OCI-LY7 (cell line): ENCODE data around the gene LSAMP. TPM values are rescaled to one million over a fixed set of nuclear protein-coding genes. Genes with fewer than 3 reads are reported as not detected.

ENCODE experiments used
- BruUV-seq: library from RNA; stranded (reverse); fragments of 400-500 nt; replicated peaks from 2 replicates; lab custom pipeline; 2021; lab: Mats Ljungman, UMichigan
- CTCF ChIA-PET: fragments of 300-600 bp; sonication (Branson Sonifier 250); formaldehyde crosslinking; loops from one replicate; lab custom pipeline; 2022; ENCODE audit warnings: antibody characterized with exemption; ENCODE audit not compliant: unreplicated experiment; lab: Charles Lee
- POLR2A ChIA-PET: fragments of 300-600 bp; sonication (Branson Sonifier 250); formaldehyde crosslinking; loops from one replicate; lab custom pipeline; 2022; ENCODE audit warnings: antibody characterized with exemption; lab: Charles Lee
- DNase-seq: peaks from one replicate; pipeline ENCODE4 v3.0.0-alpha.2; 2015; ENCODE audit warnings: low spot score
- H2AFZ ChIP-seq: fragments of 200-600 bp; sonication (generic), shearing (Covaris generic); 2 replicates; pipeline ENCODE4 v1.6.1; 2014; ENCODE audit warnings: mild to moderate bottlenecking, antibody characterized with exemption, low read length, moderate library complexity
- H3K27ac ChIP-seq: fragments of 200-600 bp; sonication (generic); 2 replicates; pipeline ENCODE4 v1.5.1; 2014; ENCODE audit warnings: mixed run types, low read depth, mild to moderate bottlenecking, moderate library complexity, low read length, inconsistent platforms; ENCODE audit not compliant: poor library complexity, severe bottlenecking
- H3K36me3 ChIP-seq: fragments of 200-600 bp; sonication (generic); 2 replicates; pipeline ENCODE4 v1.6.1; 2014; ENCODE audit warnings: mild to moderate bottlenecking, antibody characterized with exemption, low read length, moderate library complexity, mixed read lengths; ENCODE audit not compliant: insufficient read depth
- H3K4me1 ChIP-seq: fragments of 200-600 bp; sonication (generic); 2 replicates; pipeline ENCODE4 v1.5.1; 2014; ENCODE audit warnings: mild to moderate bottlenecking, low read length; ENCODE audit not compliant: insufficient read depth, poor library complexity, severe bottlenecking
- H3K4me2 ChIP-seq: fragments of 200-600 bp; sonication (generic); 2 replicates; pipeline ENCODE4 v1.6.1; 2014; ENCODE audit warnings: mild to moderate bottlenecking, low read length
- H3K4me3 ChIP-seq: fragments of 200-600 bp; sonication (generic); 2 replicates; pipeline ENCODE4 v1.5.1; 2014; ENCODE audit warnings: mild to moderate bottlenecking, low read depth, low read length; ENCODE audit not compliant: poor library complexity, severe bottlenecking
- H3K79me2 ChIP-seq: fragments of 200-600 bp; sonication (generic); 2 replicates; pipeline ENCODE4 v1.6.1; 2016; ENCODE audit warnings: low read depth, mild to moderate bottlenecking, low read length, moderate library complexity, mixed read lengths; ENCODE audit not compliant: insufficient read depth
- H3K9me2 ChIP-seq: fragments of 200-600 bp; sonication (generic); 2 replicates; pipeline ENCODE4 v1.6.1; 2016; ENCODE audit warnings: mild to moderate bottlenecking, low read length, mixed read lengths; ENCODE audit not compliant: insufficient read depth
- H3K9me3 ChIP-seq: fragments of 200-600 bp; sonication (generic); 2 replicates; pipeline ENCODE4 v1.6.1; 2014; ENCODE audit warnings: mild to moderate bottlenecking, mixed run types, low read length, mixed read lengths
- H4K20me1 ChIP-seq: fragments of 200-600 bp; sonication (generic); 2 replicates; pipeline ENCODE4 v1.6.1; 2014; ENCODE audit warnings: mild to moderate bottlenecking, antibody characterized with exemption, low read length, moderate library complexity, mixed read lengths; ENCODE audit not compliant: insufficient read depth
- EZH2phosphoT487 ChIP-seq: fragments of 200-600 bp; sonication (generic); IDR thresholded peaks from 2 replicates; pipeline ENCODE4 v1.6.1; 2018; ENCODE audit warnings: low read depth, borderline replicate concordance, mild to moderate bottlenecking, mixed run types, antibody characterized with exemption, low read length, moderate library complexity, mixed read lengths
- intact Hi-C: fragments of 100-400 bp; cut with micrococcal nuclease; formaldehyde crosslinking; loops from one replicate; pipeline ENCODE4 v1.10.0; 2022; ENCODE audit not compliant: unreplicated experiment
- total RNA-seq, 2 experiments: library from RNA; depleted of rRNA in 1 of 2; stranded (reverse); fragments of >200 nt in 1 of 2; shearing (Covaris generic) in 1 of 2; gene quantifications; 2 replicates each; pipeline ENCODE4 v1.2.3, GENCODE V29; 2014 to 2022
- TF ChIP-seq, protein P1 (sequence below): fragments of 200-600 bp; sonication (generic); conservative IDR thresholded peaks from 2 replicates; pipeline ENCODE4 v1.5.1; 2014; ENCODE audit warnings: mild to moderate bottlenecking, antibody characterized with exemption, low read length, moderate library complexity, mixed read lengths

Gene LSAMP
- total RNA-seq, 2 experiments from 2014 or later: 1.4 TPM; not detected in 1

DNA sequence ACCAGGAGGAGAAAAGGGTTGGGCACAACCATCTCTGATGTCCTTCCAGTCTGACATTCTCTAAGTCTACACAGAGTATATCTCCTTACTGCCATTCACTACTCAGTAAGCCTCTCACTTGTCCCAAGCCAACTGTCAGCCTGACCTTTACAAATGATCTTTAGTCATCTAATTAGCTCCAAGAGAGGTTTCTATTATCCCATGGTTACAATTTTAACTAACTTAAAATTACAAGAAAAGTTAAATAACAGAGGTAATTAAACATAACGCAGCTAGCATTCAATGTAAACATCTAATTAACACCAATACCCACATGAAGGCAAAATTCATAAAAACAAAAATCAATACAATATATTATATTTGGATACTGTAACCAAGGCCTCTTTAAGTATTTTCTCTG, 126.9 kb downstream of the LSAMP start:
- Histone ChIP-seq H3K4me3 (no peak overlapping the region), H3K9me3 (no peaks in the 10 kb centered on the region), H2AFZ (no peak overlapping the region), H3K4me2 (no peak overlapping the region), H3K36me3 (no peaks in the 10 kb centered on the region), H3K9me2 (no peaks in the 10 kb centered on the region), H3K4me1 (no peaks in the 10 kb centered on the region), H3K27ac (no peak overlapping the region), H4K20me1 (no peaks in the 10 kb centered on the region), H3K79me2 (no peaks in the 10 kb centered on the region)
- BruUV-seq: no TSS peak
- no peak for TF ChIP-seq EZH2phosphoT487
- TF ChIP-seq, protein P1, sequence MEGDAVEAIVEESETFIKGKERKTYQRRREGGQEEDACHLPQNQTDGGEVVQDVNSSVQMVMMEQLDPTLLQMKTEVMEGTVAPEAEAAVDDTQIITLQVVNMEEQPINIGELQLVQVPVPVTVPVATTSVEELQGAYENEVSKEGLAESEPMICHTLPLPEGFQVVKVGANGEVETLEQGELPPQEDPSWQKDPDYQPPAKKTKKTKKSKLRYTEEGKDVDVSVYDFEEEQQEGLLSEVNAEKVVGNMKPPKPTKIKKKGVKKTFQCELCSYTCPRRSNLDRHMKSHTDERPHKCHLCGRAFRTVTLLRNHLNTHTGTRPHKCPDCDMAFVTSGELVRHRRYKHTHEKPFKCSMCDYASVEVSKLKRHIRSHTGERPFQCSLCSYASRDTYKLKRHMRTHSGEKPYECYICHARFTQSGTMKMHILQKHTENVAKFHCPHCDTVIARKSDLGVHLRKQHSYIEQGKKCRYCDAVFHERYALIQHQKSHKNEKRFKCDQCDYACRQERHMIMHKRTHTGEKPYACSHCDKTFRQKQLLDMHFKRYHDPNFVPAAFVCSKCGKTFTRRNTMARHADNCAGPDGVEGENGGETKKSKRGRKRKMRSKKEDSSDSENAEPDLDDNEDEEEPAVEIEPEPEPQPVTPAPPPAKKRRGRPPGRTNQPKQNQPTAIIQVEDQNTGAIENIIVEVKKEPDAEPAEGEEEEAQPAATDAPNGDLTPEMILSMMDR: no peak
- POLR2A ChIA-PET: interaction anchor here (0.6 kb wide), 1 partner anchor 168 kb away, joined by 3 read pairs; no protein-coding TSS in a partner anchor
- DNase-seq: no peak
- intact Hi-C loops: no loop called here
- CTCF ChIA-PET: no interaction called here

DNA sequence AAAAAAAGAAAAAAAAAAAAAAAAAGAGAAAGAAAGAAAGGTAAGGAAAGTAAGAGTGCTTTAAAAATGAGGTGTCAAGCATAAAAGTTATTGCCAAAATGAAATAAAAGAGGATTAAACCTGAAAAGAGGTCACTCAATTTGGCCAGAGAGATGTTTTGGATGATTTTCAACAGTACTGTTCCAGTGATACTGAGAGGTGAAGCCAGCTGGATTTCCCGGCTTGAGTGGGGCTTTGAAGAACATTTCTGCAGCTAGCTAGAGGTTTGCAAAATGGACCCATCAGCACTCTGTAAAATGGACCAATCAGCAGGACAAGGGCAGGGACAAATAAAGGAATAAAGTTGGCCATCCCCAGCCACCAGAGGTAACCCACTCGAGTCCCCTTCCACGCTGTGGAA, 128.5 kb downstream of the LSAMP start:
- Histone ChIP-seq H3K9me2 (no peaks in the 10 kb centered on the region), H4K20me1 (no peaks in the 10 kb centered on the region), H3K4me3 (no peak overlapping the region), H3K36me3 (no peaks in the 10 kb centered on the region), H3K4me2 (no peak overlapping the region), H2AFZ (no peak overlapping the region), H3K9me3 (no peaks in the 10 kb centered on the region), H3K4me1 (no peaks in the 10 kb centered on the region), H3K27ac (no peak overlapping the region), H3K79me2 (no peaks in the 10 kb centered on the region)
- no TSS peak for BruUV-seq
- intact Hi-C loops: no loop called here
- ChIA-PET POLR2A (interaction anchor here (0.7 kb wide), 1 partner anchor 296 kb away, joined by 4 read pairs; no protein-coding TSS in a partner anchor), CTCF (no interaction called here)
- DNase-seq: no peak
- TF ChIP-seq, protein P1: no peak
- TF ChIP-seq EZH2phosphoT487: no peak

DNA sequence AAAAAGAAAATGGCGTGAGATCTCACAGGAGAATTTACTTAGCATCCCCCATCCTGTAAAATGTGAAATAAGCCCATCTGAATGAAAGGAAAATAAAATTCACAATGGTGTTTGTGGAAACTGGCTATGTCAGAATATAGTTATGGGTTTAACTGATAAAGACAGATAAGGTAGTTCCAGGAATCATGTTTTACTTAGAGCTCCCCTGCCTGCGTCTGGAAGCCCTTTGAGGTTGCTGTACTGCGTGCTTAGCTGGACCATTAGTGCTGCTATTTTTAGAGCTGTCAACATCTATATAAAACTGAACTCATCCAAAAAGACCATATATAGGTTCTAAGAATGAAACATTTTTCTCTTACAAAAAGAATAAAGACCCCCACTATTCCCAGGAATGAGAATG, 130.8 kb downstream of the LSAMP start:
- POLR2A ChIA-PET: no interaction called here
- no peak overlapping the region for H3K27ac ChIP-seq

More for the DNA sequence above, 130.8 kb downstream of the LSAMP start:
- CTCF ChIA-PET: no interaction called here
- intact Hi-C loops: no loop called here
- Histone ChIP-seq H3K79me2 (no peaks in the 10 kb centered on the region), H3K4me1 (no peaks in the 10 kb centered on the region), H2AFZ (no peak overlapping the region), H3K9me2 (no peaks in the 10 kb centered on the region), H3K4me3 (no peak overlapping the region), H3K9me3 (no peaks in the 10 kb centered on the region), H3K36me3 (no peaks in the 10 kb centered on the region), H3K4me2 (no peak overlapping the region), H4K20me1 (no peaks in the 10 kb centered on the region)
- BruUV-seq: no TSS peak
- no peak for DNase-seq
- TF ChIP-seq EZH2phosphoT487: no peak
- TF ChIP-seq, protein P1: no peak
